ENCODE results near the gene LMF1.
"Not testable (repeated sequence)": the region's sequence is repeated elsewhere in the genome, so short reads cannot be mapped to it uniquely, and the experiment has no call there.

LMF1 gene

DNA sequence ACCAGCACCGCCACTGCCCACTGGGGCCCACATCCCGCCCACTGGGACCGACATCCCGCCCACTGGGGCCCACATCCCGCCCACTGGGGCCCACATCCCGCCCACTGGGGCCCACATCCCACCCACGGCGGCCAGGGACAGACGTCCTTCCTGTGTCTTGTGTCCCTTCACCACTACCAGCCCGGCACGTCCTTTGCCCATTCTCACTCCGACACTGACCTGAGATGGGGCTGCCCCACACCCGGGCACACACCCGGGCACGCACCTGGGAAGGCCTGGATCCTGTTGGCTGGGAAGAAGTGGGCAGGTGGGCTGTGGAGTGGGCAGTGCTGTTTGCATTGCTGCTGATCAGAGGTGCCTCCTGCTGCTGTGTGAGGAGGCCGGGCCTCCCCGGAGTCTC lies 141.9 kb downstream of the LMF1 start:
- Histone ChIP-seq H3K36me3 (ENCODE audit: insufficient read depth, low read length) (no peaks in the 10 kb centered on the region), H3K9me3 (ENCODE audit: low read length) (peaks cover 9% of the 10 kb centered on the region), H3K4me3 (ENCODE audit: low read length) (no peak overlapping the region), H2AFZ (ENCODE audit: low read depth, low read length) (no peak overlapping the region), H3K4me1 (ENCODE audit: insufficient read depth, low read length) (no peaks in the 10 kb centered on the region), H3K27me3 (ENCODE audit: insufficient read depth, low read length) (peaks cover 20% of the 10 kb centered on the region)

- Histone ChIP-seq H2AFZ (ENCODE audit: low read depth, low read length) (no peak overlapping the region), H3K9me3 (ENCODE audit: low read length) (peaks cover 16% of the 10 kb centered on the region), H3K4me1 (ENCODE audit: insufficient read depth, low read length) (no peaks in the 10 kb centered on the region), H3K36me3 (ENCODE audit: insufficient read depth, low read length) (no peaks in the 10 kb centered on the region), H3K4me3 (ENCODE audit: low read length) (no peak overlapping the region), H3K27me3 (ENCODE audit: insufficient read depth, low read length) (peaks cover 20% of the 10 kb centered on the region)
Measured at GRCh38 chr16:827513-827912, 143.3 kb downstream of the LMF1 start.

- H3K4me3 ChIP-seq (ENCODE audit: low read length): no peak overlapping the region
- H2AFZ ChIP-seq (ENCODE audit: low read depth, low read length): no peak overlapping the region
- H3K36me3 ChIP-seq (ENCODE audit: insufficient read depth, low read length): no peaks in the 10 kb centered on the region
- H3K4me1 ChIP-seq (ENCODE audit: insufficient read depth, low read length): peaks cover 2% of the 10 kb centered on the region
- H3K27me3 ChIP-seq (ENCODE audit: insufficient read depth, low read length): peaks cover 20% of the 10 kb centered on the region
- peaks cover 17% of the 10 kb centered on the region for H3K9me3 ChIP-seq (ENCODE audit: low read length)
Measured at GRCh38 chr16:825341-826061, 145.3 kb downstream of the LMF1 start.

DNA sequence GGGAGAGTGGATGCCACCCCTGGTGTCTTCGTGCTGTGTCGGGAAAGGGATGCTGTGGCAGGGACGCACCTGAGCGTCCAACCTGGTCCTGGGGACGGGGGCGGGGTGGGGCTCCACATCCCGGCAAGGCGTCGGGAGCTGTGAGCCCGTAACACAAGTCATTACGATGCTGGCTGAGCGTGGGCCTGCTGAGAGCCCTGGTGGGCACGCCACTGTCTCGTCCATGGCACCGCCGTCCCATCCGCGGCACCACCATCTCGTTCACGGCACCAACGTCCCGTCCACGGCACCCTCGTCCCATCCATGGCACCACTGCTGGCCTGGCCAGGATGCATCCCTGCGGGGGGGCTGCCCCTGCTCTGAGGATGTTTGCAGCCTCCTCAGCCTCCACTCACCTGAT lies 146.2 kb downstream of the LMF1 start:
- Histone ChIP-seq H3K27me3 (ENCODE audit: insufficient read depth, low read length) (peaks cover 15% of the 10 kb centered on the region), H3K4me3 (ENCODE audit: low read length) (no peak overlapping the region), H3K4me1 (ENCODE audit: insufficient read depth, low read length) (peaks cover 2% of the 10 kb centered on the region), H2AFZ (ENCODE audit: low read depth, low read length) (no peak overlapping the region), H3K9me3 (ENCODE audit: low read length) (peaks cover 13% of the 10 kb centered on the region), H3K36me3 (ENCODE audit: insufficient read depth, low read length) (no peaks in the 10 kb centered on the region)

DNA sequence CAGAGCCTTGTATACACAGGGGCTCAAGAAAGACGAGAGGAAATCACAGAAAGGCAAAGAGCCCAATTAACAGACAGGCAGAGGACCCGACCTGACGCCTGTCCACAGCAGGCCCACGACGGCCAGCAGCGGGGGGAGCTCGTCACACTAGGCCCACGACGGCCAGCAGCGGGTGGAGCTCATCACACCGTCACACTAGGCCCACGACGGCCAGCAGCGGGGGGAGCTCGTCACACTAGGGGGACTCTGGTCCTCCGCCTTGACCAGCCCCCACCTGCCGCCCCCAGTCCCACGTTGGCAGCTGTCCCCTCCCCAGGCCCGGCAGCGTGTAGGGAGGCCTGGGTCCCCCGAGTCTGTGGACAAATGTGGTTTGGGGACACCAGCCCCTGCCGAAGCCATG lies 146.6 kb downstream of the LMF1 start:
- Histone ChIP-seq H3K36me3 (ENCODE audit: insufficient read depth, low read length) (no peaks in the 10 kb centered on the region), H3K4me1 (ENCODE audit: insufficient read depth, low read length) (peaks cover 2% of the 10 kb centered on the region), H3K27me3 (ENCODE audit: insufficient read depth, low read length) (peaks cover 15% of the 10 kb centered on the region), H3K4me3 (ENCODE audit: low read length) (no peak overlapping the region), H2AFZ (ENCODE audit: low read depth, low read length) (no peak overlapping the region), H3K9me3 (ENCODE audit: low read length) (peaks cover 13% of the 10 kb centered on the region)

- Histone ChIP-seq H3K4me3 (ENCODE audit: low read length) (no peak overlapping the region), H3K27me3 (ENCODE audit: insufficient read depth, low read length) (peaks cover 12% of the 10 kb centered on the region), H3K9me3 (ENCODE audit: low read length) (peaks cover 13% of the 10 kb centered on the region), H2AFZ (ENCODE audit: low read depth, low read length) (no peak overlapping the region), H3K4me1 (ENCODE audit: insufficient read depth, low read length) (peaks cover 2% of the 10 kb centered on the region), H3K36me3 (ENCODE audit: insufficient read depth, low read length) (no peaks in the 10 kb centered on the region)
Measured at GRCh38 chr16:822909-823297, 147.9 kb downstream of the LMF1 start.

DNA sequence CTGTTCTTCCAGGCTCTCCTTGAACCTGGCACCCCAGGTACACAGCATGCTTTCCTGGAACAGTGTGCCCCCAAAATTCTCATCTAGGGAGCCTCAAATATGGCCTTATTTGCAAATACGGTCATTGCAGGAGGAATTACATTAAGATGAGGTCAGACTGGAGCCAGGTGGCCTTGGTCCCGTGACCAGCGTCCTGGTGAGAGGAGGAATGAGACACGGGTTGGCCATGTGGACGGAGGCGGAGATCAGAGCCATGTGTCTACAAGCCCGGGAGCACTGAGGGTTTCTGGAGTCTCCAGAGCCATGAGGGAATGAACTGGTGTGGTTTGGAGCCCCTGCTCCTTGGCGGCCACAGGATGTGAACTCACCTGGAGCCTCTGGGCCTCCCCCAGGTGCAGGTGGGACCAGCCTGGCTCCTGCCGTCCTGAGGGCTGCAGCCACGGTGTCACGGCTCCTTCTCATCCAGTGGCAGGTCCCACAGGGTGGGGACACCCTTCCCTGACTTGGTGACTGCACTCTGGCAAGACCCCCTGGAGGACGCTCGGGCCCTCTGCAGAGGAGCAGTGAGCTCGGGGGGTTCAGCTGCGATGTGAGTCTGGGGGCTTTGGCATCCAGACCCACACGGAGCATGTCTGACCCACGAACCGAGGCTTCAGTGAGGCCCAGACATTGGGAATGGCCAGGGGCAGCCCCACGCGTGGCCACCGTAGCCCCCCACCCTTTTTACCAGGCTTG lies 148.4 kb downstream of the LMF1 start:
- Histone ChIP-seq H3K4me3 (ENCODE audit: low read length) (no peak overlapping the region), H2AFZ (ENCODE audit: low read depth, low read length) (no peak overlapping the region), H3K4me1 (ENCODE audit: insufficient read depth, low read length) (peaks cover 2% of the 10 kb centered on the region), H3K9me3 (ENCODE audit: low read length) (peaks cover 13% of the 10 kb centered on the region), H3K27me3 (ENCODE audit: insufficient read depth, low read length) (peaks cover 6% of the 10 kb centered on the region), H3K36me3 (ENCODE audit: insufficient read depth, low read length) (no peaks in the 10 kb centered on the region)

DNA sequence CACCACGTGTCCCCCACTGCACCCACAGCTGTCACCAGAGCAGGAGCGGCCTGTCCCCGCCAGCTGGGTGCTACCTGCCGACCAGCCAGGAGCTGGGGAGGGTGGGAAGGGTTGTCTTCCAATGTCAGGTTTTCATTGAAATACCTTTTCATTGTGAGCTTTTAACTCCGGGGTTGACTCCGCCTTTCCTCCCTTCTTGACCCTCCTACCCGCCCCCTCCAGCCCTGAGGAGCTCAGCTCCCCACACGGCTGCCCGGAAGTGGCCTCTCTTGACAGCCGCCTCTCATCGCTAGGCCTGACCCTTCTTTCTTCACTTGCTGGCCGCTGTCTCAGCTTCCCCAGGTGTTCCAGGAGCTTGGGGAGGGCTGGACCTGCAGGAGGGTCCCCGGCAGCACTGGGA lies 149.0 kb downstream of the LMF1 start:
- Histone ChIP-seq H3K4me1 (ENCODE audit: insufficient read depth, low read length) (peaks cover 2% of the 10 kb centered on the region), H2AFZ (ENCODE audit: low read depth, low read length) (no peak overlapping the region), H3K36me3 (ENCODE audit: insufficient read depth, low read length) (no peaks in the 10 kb centered on the region), H3K4me3 (ENCODE audit: low read length) (no peak overlapping the region), H3K27me3 (ENCODE audit: insufficient read depth, low read length) (peaks cover 3% of the 10 kb centered on the region), H3K9me3 (ENCODE audit: low read length) (peaks cover 13% of the 10 kb centered on the region)

- Histone ChIP-seq H3K27me3 (ENCODE audit: insufficient read depth, low read length) (peaks cover 3% of the 10 kb centered on the region), H2AFZ (ENCODE audit: low read depth, low read length) (no peak overlapping the region), H3K4me3 (ENCODE audit: low read length) (no peak overlapping the region), H3K9me3 (ENCODE audit: low read length) (peaks cover 15% of the 10 kb centered on the region), H3K36me3 (ENCODE audit: insufficient read depth, low read length) (no peaks in the 10 kb centered on the region), H3K4me1 (ENCODE audit: insufficient read depth, low read length) (peaks cover 2% of the 10 kb centered on the region)
Measured at GRCh38 chr16:820748-821147, 150.0 kb downstream of the LMF1 start.

DNA sequence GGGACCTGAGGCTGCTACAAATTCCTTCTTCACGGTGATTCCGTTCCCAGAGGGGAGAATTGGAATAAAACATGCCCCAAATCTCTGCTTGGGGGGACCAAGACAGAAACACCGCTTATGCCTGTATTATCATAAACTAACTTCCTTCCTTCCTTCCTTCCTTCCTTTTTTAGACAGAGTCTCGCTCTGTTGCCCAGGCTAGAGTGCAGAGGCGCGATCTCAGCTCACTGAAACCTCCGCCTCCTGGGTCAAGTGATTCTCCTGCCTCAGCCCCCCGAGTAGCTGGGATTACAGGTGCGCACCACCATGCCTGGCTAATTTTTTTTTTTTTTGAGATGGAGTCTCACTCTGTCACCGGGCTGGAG lies 150.8 kb downstream of the LMF1 start:
- not testable (repeated sequence) for H3K4me3 ChIP-seq (ENCODE audit: low read length); H2AFZ ChIP-seq (ENCODE audit: low read depth, low read length); H3K36me3 ChIP-seq (ENCODE audit: insufficient read depth, low read length); H3K4me1 ChIP-seq (ENCODE audit: insufficient read depth, low read length); H3K27me3 ChIP-seq (ENCODE audit: insufficient read depth, low read length)
- peaks cover 15% of the 10 kb centered on the region for H3K9me3 ChIP-seq (ENCODE audit: low read length)

DNA sequence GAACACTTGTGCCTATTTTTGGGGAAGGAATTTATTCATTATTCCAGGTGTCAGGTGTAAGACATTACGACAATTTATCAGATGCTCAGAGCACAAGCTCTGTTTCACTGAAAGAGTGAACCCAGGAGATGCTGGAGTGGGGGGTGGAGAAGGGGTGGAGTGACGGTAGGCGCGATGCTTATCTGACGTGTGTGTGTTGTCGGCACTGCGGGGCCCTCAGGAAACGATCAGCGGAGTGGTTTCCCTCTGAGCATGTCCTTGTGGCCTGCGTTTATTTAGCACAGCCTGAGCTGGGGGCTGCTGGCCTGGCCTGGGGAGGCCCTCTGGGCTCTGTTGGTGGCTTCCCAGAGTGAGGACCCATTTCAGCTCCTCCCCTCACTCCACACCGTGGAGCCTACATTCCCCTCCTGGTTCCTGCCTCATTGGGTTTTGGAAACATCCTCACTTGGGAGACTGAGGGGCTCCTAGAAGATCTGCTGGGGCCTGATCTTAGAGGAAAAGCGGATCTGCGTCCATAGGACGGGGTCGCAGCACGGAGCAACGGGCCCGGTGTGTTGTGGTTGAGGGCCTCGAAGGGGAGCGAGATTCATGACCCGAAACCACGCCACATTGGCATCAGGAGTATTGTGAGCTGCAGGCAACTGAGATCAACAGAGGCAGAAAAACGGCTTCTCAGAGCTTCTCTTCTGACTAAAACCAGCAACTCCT lies 151.3 kb downstream of the LMF1 start:
- Histone ChIP-seq H3K4me1 (ENCODE audit: insufficient read depth, low read length) (peaks cover 2% of the 10 kb centered on the region), H3K4me3 (ENCODE audit: low read length) (no peak overlapping the region), H3K36me3 (ENCODE audit: insufficient read depth, low read length) (no peaks in the 10 kb centered on the region), H3K9me3 (ENCODE audit: low read length) (peaks cover 11% of the 10 kb centered on the region), H3K27me3 (ENCODE audit: insufficient read depth, low read length) (no peaks in the 10 kb centered on the region), H2AFZ (ENCODE audit: low read depth, low read length) (no peak overlapping the region)

- Histone ChIP-seq H3K9me3 (ENCODE audit: low read length) (peaks cover 11% of the 10 kb centered on the region), H3K27me3 (ENCODE audit: insufficient read depth, low read length) (no peaks in the 10 kb centered on the region), H2AFZ (ENCODE audit: low read depth, low read length) (no peak overlapping the region), H3K4me3 (ENCODE audit: low read length) (no peak overlapping the region), H3K36me3 (ENCODE audit: insufficient read depth, low read length) (no peaks in the 10 kb centered on the region), H3K4me1 (ENCODE audit: insufficient read depth, low read length) (peaks cover 2% of the 10 kb centered on the region)
Measured at GRCh38 chr16:818592-818991, 152.2 kb downstream of the LMF1 start.

DNA sequence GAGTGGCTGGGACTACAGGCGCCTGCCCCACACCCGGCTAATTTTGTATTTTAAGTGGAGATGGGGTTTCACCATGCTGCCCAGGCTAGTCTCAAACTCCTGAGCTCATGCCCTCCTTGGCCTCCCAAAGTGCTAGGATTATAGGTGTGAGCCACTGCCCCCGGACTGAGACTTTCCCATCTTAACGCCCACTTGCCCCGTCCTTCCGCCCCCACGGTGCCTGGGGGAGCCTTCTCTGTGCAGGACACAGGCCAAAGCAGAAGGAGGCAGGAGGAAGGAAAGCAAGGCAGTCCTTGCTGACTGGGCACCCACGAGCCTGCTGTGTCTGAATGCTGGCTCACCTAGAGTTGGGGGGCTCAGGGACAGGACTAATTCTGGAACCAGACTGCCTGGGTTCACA lies 152.7 kb downstream of the LMF1 start:
- peaks cover 2% of the 10 kb centered on the region for H3K27me3 ChIP-seq (ENCODE audit: insufficient read depth, low read length)
- H3K4me3 ChIP-seq (ENCODE audit: low read length): no peak overlapping the region
- H3K9me3 ChIP-seq (ENCODE audit: low read length): peaks cover 8% of the 10 kb centered on the region
- H2AFZ ChIP-seq (ENCODE audit: low read depth, low read length): no peak overlapping the region
- peaks cover 2% of the 10 kb centered on the region for H3K4me1 ChIP-seq (ENCODE audit: insufficient read depth, low read length)
- H3K36me3 ChIP-seq (ENCODE audit: insufficient read depth, low read length): no peaks in the 10 kb centered on the region
